IPS-NIHi7 (cell line): ENCODE data around the gene DIP2C.
"Not testable (repeated sequence)": the region's sequence is repeated elsewhere in the genome, so short reads cannot be mapped to it uniquely, and the experiment has no call there.

Experiments
- DNase-seq: peaks from one replicate; pipeline ENCODE4 v3.0.0; 2012; ENCODE audit warnings: mixed read lengths; ENCODE audit errors: extremely low spot score

Gene DIP2C

DNA sequence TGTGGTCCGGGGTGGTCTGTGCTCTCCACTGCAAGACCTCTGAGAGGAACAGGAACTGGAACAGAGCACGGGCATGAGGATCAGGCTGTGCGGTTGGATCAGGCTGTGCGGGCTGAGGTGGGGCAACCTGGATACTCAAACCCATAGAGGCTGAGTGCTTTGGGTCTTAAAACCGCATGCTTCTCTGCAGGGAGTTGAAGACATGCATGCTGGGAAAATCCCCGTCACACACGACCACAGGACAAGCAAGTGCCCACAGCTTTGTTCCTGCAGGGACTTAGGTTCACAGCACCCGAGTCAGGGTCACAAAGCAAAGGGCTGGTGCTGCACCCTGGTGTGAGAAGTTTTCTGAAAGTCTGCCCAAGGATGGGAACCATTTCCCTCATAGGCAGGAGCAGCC, 333.0 kb downstream of the DIP2C start:
- no peak for DNase-seq

- DNase-seq, result no peak
Observed at GRCh38 chr10:354901-355617, 334.4 kb downstream of the DIP2C start.

GRCh38 chr10:352476-353235, 336.8 kb downstream of the DIP2C start:
- DNase-seq, result no peak

DNA sequence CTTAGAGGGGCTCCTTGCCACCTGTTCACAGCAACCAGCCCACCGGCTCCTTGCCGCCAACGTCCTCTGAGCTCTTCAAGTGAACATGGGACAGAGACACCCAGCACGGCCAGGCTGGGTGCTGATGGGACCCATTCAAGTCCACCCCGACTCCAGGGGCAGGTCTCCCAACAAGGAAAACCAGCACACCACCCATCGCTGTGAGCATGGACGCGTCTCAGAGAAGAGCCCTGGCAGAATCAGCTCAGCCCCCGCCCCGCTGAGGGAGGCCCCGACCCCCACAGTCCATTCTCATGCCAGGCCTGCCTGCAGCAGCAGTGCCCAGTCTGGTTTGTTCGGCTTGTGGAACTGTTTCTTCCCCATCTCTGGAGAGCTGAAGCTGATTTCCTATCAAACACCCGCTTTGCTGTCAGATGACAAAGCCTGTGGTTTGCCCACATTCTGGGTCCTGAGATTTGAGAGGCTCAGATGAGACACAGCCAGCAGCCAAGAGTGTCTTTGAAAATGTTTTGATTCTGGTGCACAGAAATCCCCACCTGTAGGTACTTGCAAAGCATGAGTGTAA, 337.6 kb downstream of the DIP2C start:
- DNase-seq, result no peak

DNA sequence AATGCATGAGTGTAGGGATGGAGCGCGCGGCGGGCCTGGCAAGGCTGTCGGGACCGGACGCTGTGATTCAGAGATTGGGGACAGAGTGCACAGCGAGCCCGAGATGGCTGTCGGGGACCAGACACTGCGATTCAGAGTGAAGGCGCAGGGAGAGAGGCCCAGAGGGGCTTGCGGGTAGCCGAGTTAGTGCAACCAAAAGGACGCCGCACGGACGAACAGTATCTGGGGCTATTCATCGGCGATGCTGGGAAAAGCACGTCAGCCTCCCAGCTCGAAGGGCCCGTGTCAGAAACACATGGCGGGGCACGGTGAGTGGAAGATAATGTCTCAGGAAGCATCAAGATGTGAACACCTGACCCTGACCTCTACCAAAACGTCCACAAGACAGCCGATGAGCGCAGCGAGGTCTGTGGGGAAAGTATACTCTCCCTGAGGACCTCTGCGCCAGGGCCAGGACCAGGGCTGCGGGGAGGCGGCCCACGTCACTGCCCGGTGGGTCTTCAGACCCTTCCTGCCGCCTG, 338.4 kb downstream of the DIP2C start:
- no peak for DNase-seq

- DNase-seq, result no peak
Observed at GRCh38 chr10:349081-349480, 340.4 kb downstream of the DIP2C start.

DNA sequence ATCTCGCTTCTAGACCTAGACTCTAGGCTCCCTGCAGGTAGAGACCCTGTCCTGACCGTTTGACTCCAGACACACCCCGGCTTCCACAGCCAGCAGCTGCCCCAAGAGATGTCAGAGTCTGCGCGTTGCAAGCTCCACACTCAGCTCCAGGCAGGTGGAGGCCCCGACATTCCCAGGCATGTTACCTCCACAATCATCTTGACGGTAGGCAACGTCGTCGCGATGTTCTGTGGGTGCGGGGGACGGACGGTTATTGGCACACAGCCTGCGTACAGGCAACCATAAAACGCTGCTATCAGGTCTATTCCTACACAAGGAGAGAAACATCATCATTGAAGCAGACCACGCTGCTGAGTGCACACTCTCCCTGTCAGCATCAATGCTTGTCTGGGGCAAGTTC, 341.0 kb downstream of the DIP2C start:
- no peak for DNase-seq

DNA sequence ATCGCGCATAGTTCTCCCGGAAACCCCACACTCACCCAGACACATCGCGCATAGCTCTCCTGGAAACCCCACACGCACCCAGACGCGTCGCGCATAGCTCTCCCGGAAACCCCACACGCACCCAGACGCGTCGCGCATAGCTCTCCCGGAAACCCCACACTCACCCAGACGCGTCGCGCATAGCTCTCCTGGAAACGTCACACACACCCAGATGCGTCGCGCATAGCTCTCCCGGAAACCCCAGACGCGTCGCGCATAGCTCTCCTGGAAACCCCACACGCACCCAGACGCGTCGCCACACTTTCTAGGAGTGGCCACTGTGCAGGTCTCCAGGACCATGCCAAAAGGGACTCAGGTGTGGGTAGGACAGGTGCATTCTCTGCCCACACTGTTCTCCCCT, 341.7 kb downstream of the DIP2C start:
- DNase-seq, result not testable (repeated sequence)

DNA sequence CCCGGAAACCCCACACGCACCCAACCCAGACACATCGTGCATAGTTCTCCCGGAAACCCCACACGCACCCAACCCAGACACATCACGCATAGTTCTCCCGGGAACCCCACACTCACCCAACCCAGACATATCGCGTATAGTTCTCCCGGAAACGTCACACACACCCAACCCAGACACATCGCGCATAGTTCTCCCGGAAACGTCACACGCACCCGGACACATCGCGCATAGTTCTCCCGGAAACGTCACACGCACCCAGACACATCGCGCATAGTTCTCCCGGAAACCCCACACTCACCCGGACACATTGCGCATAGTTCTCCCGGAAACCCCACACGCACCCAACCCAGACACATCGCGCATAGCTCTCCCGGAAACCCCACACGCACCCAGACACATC, 342.3 kb downstream of the DIP2C start:
- DNase-seq, result not testable (repeated sequence)

- DNase-seq, result no peak
Observed at GRCh38 chr10:344582-345200, 344.8 kb downstream of the DIP2C start.

DNA sequence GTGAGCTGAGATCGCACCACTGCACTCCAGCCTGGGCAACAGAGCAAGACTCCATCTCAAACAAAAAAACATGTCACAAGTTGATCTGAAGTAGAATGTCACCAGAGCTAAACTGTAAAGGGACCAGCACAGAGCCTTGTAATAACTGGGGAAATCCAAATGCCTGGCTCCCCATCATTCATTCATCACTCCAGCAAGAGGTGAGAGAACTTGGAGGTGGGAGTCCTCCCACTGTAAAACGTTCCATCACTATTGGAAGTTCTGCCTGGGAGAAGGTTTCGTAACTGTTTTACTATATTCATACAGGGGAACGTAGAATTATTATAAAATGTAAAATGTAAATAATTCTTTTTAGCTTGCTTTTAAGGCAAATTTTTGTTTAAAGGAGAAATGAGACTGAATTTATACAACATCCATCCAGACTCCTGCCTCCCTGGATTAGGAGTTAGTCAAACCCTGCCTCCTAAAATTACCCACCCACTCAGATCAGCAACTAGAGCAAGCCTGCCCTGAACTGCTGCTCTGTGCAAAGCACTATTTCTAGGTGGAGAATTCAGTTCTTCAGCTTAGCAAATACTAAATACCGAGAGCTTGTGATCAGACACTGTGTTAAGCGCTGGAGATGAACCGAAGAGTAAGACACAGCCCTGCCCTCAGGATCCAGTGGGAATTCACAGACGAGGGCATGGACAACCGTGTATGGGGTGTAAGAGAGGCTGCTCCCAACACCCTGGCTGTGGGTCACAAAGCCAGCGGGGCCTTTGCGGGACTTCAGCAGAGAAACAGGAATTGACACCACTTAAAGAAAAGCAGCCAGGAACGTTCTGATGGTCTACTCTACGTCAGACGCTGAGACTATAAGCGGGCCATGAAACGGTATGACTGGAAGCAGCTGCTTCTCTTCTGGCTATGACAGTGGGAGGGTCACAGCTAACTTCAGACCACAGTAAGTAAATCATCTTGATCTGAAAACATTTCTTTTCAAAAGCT, 345.9 kb downstream of the DIP2C start:
- DNase-seq, result no peak

GRCh38 chr10:341081-341740, 348.3 kb downstream of the DIP2C start:
- DNase-seq, result no peak

DNA sequence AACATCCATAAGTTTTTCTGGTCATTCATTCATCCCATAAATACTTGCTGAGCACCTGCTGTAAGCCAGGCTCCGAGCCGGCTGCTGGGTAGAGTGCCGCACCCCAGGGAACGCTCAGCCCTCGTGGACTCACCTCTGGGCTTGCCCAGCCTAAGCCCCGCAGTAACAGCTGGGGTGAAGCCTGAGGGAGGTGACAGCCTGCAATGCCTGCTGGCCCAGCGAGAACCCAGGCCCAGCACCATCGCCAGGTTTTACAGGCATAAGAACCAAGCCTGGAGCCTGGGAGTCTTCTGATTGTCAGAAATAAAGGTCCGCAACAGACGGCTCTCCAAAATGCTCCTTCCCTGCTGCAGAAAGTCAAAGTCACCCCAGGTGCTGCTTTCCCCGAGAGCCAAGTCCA, 348.8 kb downstream of the DIP2C start:
- DNase-seq, result no peak

DNA sequence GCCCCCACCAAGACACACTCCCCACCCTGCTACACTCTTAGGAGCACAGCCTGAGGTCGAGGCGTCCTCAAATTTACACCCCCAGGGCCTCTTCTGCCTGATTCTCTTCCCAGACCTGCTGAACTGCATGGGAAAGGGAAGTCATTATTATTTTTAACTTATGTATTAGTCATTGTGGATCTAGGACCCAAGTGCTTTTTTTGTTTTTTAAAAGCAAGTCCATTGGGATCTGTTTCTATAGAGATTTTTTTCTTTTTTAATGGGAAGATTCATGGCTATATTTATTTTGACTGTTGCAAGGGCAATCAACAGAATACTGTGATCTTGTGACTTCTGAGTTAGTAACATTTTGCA, 350.5 kb downstream of the DIP2C start:
- DNase-seq, result no peak

GRCh38 chr10:338171-339037, 351.1 kb downstream of the DIP2C start:
- no peak for DNase-seq

- DNase-seq, result no peak
Observed at GRCh38 chr10:336247-336646, 353.2 kb downstream of the DIP2C start.

GRCh38 chr10:335151-335800, 354.2 kb downstream of the DIP2C start:
- no peak for DNase-seq

- no peak for DNase-seq
Observed at GRCh38 chr10:331186-331585, 358.3 kb downstream of the DIP2C start.
